Heart left ventricle (tissue), 16 donors: ENCODE measurements around the gene CUX1. TPM values are rescaled to one million over a fixed set of nuclear protein-coding genes. Genes with fewer than 3 reads are reported as not detected.

Experiments used
- ATAC-seq, 4 donors: fragments of 200-7000 bp; cut with Tn5 transposase; one replicate each; pipeline ENCODE4 v1.9.1; 2020 to 2022; ENCODE audit warnings: moderate library complexity in 4 of 4, mild to moderate bottlenecking in 3 of 4, moderate number of reproducible peaks in 1 of 4
- DNase-seq, 5 donors: peaks; one replicate each; pipeline ENCODE4 v3.0.0-alpha.2; 2020
- H3K27ac ChIP-seq, 12 donors: fragments of 200-600 bp; sonication (generic) in 4 of 12; one replicate each; pipeline versions ENCODE4 v1.5.0 to v1.8.0; 2016 to 2022; ENCODE audit warnings: mild to moderate bottlenecking in 2 of 12
- H3K27me3 ChIP-seq, 9 donors: fragments of 200-600 bp; sonication (generic) in 2 of 9; one replicate each; pipeline versions ENCODE4 v1.5.1 to v1.8.0; 2016 to 2022; ENCODE audit warnings: mild to moderate bottlenecking in 3 of 9
- H3K36me3 ChIP-seq, 9 donors: fragments of 200-600 bp; sonication (generic) in 2 of 9; one replicate each; pipeline versions ENCODE4 v1.5.0 to v1.8.0; 2018 to 2022; ENCODE audit warnings: mild to moderate bottlenecking in 2 of 9
- H3K4me1 ChIP-seq, 12 donors: fragments of 200-600 bp; sonication (generic) in 4 of 12; one replicate each; pipeline versions ENCODE4 v1.5.0 to v1.8.0; 2016 to 2022; ENCODE audit warnings: mild to moderate bottlenecking in 3 of 12
- H3K4me3 ChIP-seq, 12 donors: fragments of 200-600 bp; sonication (generic) in 4 of 12; one replicate each; pipeline versions ENCODE4 v1.5.0 to v1.8.0; 2017 to 2022; ENCODE audit warnings: mild to moderate bottlenecking in 9 of 12, moderate library complexity in 4 of 12
- H3K9me3 ChIP-seq, 12 donors: fragments of 200-600 bp; sonication (generic) in 4 of 12; one replicate each; pipeline versions ENCODE4 v1.5.0 to v1.8.0; 2016 to 2022; ENCODE audit warnings: mild to moderate bottlenecking in 1 of 12
- CTCF ChIP-seq, 12 donors: fragments of 200-600 bp; sonication (generic) in 4 of 12; IDR thresholded peaks; one replicate each; pipeline versions ENCODE4 v1.5.0 to v1.8.0; 2018 to 2022; ENCODE audit warnings: antibody characterized with exemption in 12 of 12, mild to moderate bottlenecking in 5 of 12
- POLR2A ChIP-seq, 2 donors: fragments of 450-650 bp; IDR thresholded peaks; one replicate each; pipeline ENCODE4 v1.6.1; 2017; ENCODE audit warnings: antibody characterized with exemption in 2 of 2, mild to moderate bottlenecking in 2 of 2, moderate library complexity in 2 of 2
- WGBS, 4 donors: extraction: QIAGEN DNeasy Blood & Tissue Kit in 2 of 4; methylation state at CpG; one replicate each; pipeline versions ENCODE4 v1.1.5 to v1.1.7; 2013 to 2018; 5-methylcytosine and 5-hydroxymethylcytosine counted together
- intact Hi-C, 10 donors: fragments of 100-400 bp; cut with DNase I; formaldehyde crosslinking; loops; one replicate each; pipeline versions ENCODE4 v1.11.1 to v1.14.2; 2022
- polyA plus RNA-seq, 2 donors: library from polyadenylated mRNA; stranded (reverse); fragments of 200-250 nt; gene quantifications; one replicate each; pipeline ENCODE4 v1.2.3, GENCODE V29; 2013
- total RNA-seq, 9 donors: library from RNA; depleted of rRNA in 2 of 9; stranded (reverse); fragments of >200 nt in 2 of 9; fragmentation: NEBNext Ultra II Directional in 3 of 9; extraction: Animal tissue kit (Norgen Biotek cat#: 25700) in 3 of 9; gene quantifications; one replicate each; pipeline versions ENCODE4 v1.1.0 to v1.2.4, GENCODE V29; 2016 to 2023
- donor health status: ischemic (EF 13 %, LVEDD 7.1; RV severe dilation, severe dysfunction).
- donor health status: healthy with polysubstance abuse.
- donor health status: DM: no; HTN: yes; CAD: no.
- donor health status: DM: no; HTN: no; CAD: no.
- donor health status: ischemic (EF 25% LVEDD 6.9; RV normal size, moderate dysfunction).
- donor health status: ischemic (EF 25% LVEDD 5.7; RV mildly dilated, moderate dysfunction).
- donor health status: healthy.
- donor health status: DM: yes; HTN: yes; CAD: no.
- donor health status: ischemic (EF 35%, LVEDD 5.7; RV mildly dilated, moderate dysfunction).
- donor health status: nonischemic (EF 11% LVEDD 7.7; RV severe dilation, severe dysfunction).
- donor health status: DM: yes; HTN: yes; CAD: no.
- donor health status: PGD.
- donor health status: ischemic (EF 29% LVEDD 5.4; RV normal size, mild dysfunction).
- donor health status: nonischemic (EF 23%, LVEDD 6.1; RV moderate dilation, normal function).

The CUX1 gene
- total and polyA plus RNA-seq, 11 donors, result 51.9 to 173 (median 122) TPM

DNA sequence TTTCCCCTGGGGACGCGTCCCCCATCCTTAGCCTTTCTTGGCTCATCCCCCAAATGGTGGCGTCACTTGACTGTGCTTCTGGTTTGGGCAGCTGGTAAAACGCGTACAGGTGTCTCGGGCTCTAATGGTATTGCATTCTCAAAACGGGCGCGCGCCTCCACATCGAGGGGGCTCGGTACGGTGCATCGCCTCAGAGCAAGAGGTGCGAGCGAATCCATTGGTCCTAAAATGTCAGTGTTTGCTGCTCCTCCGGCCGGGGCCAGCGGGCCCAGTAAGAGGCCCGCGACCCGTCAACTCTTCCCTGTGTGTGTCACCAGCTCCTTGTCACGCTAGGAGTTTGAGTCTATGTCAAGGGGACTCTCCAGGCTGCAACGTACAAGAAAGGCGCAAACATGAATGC is 378.6 kb downstream of the CUX1 start:
- H3K36me3 ChIP-seq, result peaks cover 0 to 99% (median 89%) of the 10 kb centered on the region in 9 donors
- no peak overlapping the region for H3K4me3 ChIP-seq
- intact Hi-C loops, result no loop called here
- no peak for TF ChIP-seq CTCF (IDR thresholded peaks at IDR 0.05)
- no peak for TF ChIP-seq POLR2A (IDR thresholded peaks at IDR 0.05)
- WGBS, 4 donors, result 95 to 96% (median 96%) methylated on average over 25 of the region's 25 CpGs
- ATAC-seq, result no peak
- no peaks in the 10 kb centered on the region for H3K27me3 ChIP-seq
- DNase-seq, result no peak
- H3K27ac ChIP-seq, result no peak overlapping the region
- H3K9me3 ChIP-seq, result no peaks in the 10 kb centered on the region
- H3K4me1 ChIP-seq, result no peaks in the 10 kb centered on the region

GRCh38 chr7:102197161-102197560 is 379.7 kb downstream of the CUX1 start:
- intact Hi-C loops, result no loop called here
- no peaks in the 10 kb centered on the region for H3K27me3 ChIP-seq
- H3K4me1 ChIP-seq, result no peaks in the 10 kb centered on the region
- DNase-seq, result no peak
- no peak for ATAC-seq
- H3K9me3 ChIP-seq, result no peaks in the 10 kb centered on the region
- H3K27ac ChIP-seq, result no peak overlapping the region
- H3K4me3 ChIP-seq, result no peak overlapping the region
- H3K36me3 ChIP-seq, result peaks cover 0 to 99% (median 94%) of the 10 kb centered on the region in 9 donors
- 96 to 97% (median 97%) methylated on average over 17 of the region's 17 CpGs for whole genome bisulfite sequencing, 4 donors
- TF ChIP-seq CTCF (IDR thresholded peaks at IDR 0.05), result no peak
- TF ChIP-seq POLR2A (IDR thresholded peaks at IDR 0.05), result no peak

DNA sequence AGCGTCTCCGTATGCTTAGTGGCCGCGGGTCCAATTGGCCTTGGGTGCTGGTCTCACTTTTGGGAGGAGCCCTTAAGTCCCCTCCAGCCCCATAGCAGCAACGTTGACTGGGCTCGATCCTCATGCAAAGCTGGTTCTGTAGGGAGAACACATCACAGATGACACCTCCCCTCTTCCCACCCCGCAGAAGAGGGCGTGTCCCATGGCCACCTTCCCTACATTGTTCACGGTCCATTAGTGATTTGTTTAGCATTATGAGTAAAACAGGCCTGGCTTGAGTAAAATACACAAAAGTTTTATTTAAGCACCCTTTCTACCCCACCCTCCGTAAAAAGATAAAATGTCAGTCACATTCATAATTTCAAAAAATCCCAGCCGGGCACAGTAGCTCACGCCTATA is 380.2 kb downstream of the CUX1 start:
- H3K4me3 ChIP-seq, result no peak overlapping the region
- no peak for ATAC-seq
- H3K9me3 ChIP-seq, result no peaks in the 10 kb centered on the region
- no peak for TF ChIP-seq CTCF (IDR thresholded peaks at IDR 0.05)
- no peak for TF ChIP-seq POLR2A (IDR thresholded peaks at IDR 0.05)
- H3K27me3 ChIP-seq, result no peaks in the 10 kb centered on the region
- no peak for DNase-seq
- intact Hi-C loops, result no loop called here
- WGBS, 4 donors, result 77 to 86% (median 83%) methylated on average over 12 of the region's 12 CpGs
- no peak overlapping the region for H3K27ac ChIP-seq
- H3K4me1 ChIP-seq, result no peaks in the 10 kb centered on the region
- H3K36me3 ChIP-seq, result peaks cover 0 to 100% (median 96%) of the 10 kb centered on the region in 9 donors

GRCh38 chr7:102198417-102198956 is 381.1 kb downstream of the CUX1 start:
- peaks cover 0 to 99% (median 92%) of the 10 kb centered on the region in 9 donors for H3K36me3 ChIP-seq
- H3K4me1 ChIP-seq, result peaks cover 0 to 4% (median 0%) of the 10 kb centered on the region in 12 donors
- no peak for DNase-seq
- TF ChIP-seq POLR2A (IDR thresholded peaks at IDR 0.05) (no peak), CTCF (IDR thresholded peaks at IDR 0.05) (no peak)
- no peak overlapping the region for H3K4me3 ChIP-seq
- WGBS, 4 donors, result 89 to 92% (median 89%) methylated on average over 14 of the region's 14 CpGs
- no peak overlapping the region for H3K27ac ChIP-seq
- no peak for ATAC-seq
- no peaks in the 10 kb centered on the region for H3K9me3 ChIP-seq
- no peaks in the 10 kb centered on the region for H3K27me3 ChIP-seq
- intact Hi-C loops, result no loop called here
